H1 (cell line): ENCODE data around the gene COX5A. TPM values are rescaled to one million over a fixed set of nuclear protein-coding genes. Genes with fewer than 3 reads are reported as not detected.

Experiments used
- CTCF ChIA-PET: fragments of 300-600 bp; sonication (Branson Sonifier 250); formaldehyde crosslinking; loops from one replicate; lab custom pipeline; 2021; ENCODE audit not compliant: partially characterized antibody; lab: Charles Lee
- POLR2A ChIA-PET: fragments of 300-600 bp; sonication (Branson Sonifier 250); formaldehyde crosslinking; loops from one replicate; lab custom pipeline; 2021; ENCODE audit warnings: inconsistent platforms; ENCODE audit not compliant: partially characterized antibody; lab: Charles Lee
- DNase-seq, 2 experiments: peaks; one replicate each; pipeline versions ENCODE4 v3.0.0 to v3.0.0-alpha.2; 2010 to 2022; ENCODE audit warnings: low spot score in 2 of 2, low read depth in 1 of 2, mixed read lengths in 1 of 2
- FAIRE-seq: peaks from 2 replicates; lab custom pipeline; 2011; peaks lifted over from hg19 to GRCh38; lab: Jason Lieb, UNC
- H2AFZ ChIP-seq: 2 replicates; pipeline ENCODE4 v1.8.1; 2012; ENCODE audit warnings: low read length, inconsistent platforms
- H2AK5ac ChIP-seq: 2 replicates; pipeline ENCODE4 v1.6.1; 2013; ENCODE audit warnings: low read depth, low read length
- H2BK120ac ChIP-seq: replicated peaks from 2 replicates; pipeline ENCODE3; 2013; ENCODE audit warnings: low read depth, low read length, inconsistent platforms
- H2BK12ac ChIP-seq: 2 replicates; pipeline ENCODE4 v1.6.1; 2013; ENCODE audit warnings: low read depth, low read length
- H2BK15ac ChIP-seq: 2 replicates; pipeline ENCODE4 v1.6.1; 2013; ENCODE audit warnings: low read length
- H2BK20ac ChIP-seq: 2 replicates; pipeline ENCODE4 v1.6.1; 2013; ENCODE audit warnings: low read length
- H2BK5ac ChIP-seq: 2 replicates; pipeline ENCODE4 v1.6.1; 2013; ENCODE audit warnings: low read depth, low read length
- H3K14ac ChIP-seq: 2 replicates; pipeline ENCODE4 v1.6.1; 2013; ENCODE audit warnings: inconsistent platforms; ENCODE audit not compliant: insufficient read length
- H3K18ac ChIP-seq: 2 replicates; pipeline ENCODE4 v1.6.1; 2013; ENCODE audit warnings: low read length; ENCODE audit errors: extremely low read depth
- H3K23ac ChIP-seq: 2 replicates; pipeline ENCODE4 v1.6.1; 2013; ENCODE audit warnings: inconsistent platforms; ENCODE audit not compliant: insufficient read length
- H3K23me2 ChIP-seq: 2 replicates; pipeline ENCODE4 v1.6.1; 2013; ENCODE audit warnings: low read depth, low read length
- H3K27ac ChIP-seq: 2 replicates; pipeline ENCODE4 v1.6.1; 2011; ENCODE audit warnings: low read depth, low read length, inconsistent platforms
- H3K27me3 ChIP-seq, 4 experiments: replicated peaks in 1 of 4; 1 replicate in 1 of 4; 2 replicates in 3 of 4; pipeline versions ENCODE4 v1.6.1 to v1.8.1; 2011 to 2013; ENCODE audit warnings: low read length in 3 of 4, mild to moderate bottlenecking in 3 of 4, inconsistent platforms in 2 of 4, mixed read lengths in 2 of 4, moderate library complexity in 1 of 4; ENCODE audit not compliant: control insufficient read depth in 3 of 4, insufficient read depth in 3 of 4; ENCODE audit errors: extremely low read depth in 1 of 4
- H3K36me3 ChIP-seq, 4 experiments: 2 replicates each; pipeline versions ENCODE4 v1.6.1 to v1.8.1; 2011 to 2013; ENCODE audit warnings: mild to moderate bottlenecking in 4 of 4, low read length in 3 of 4, moderate library complexity in 2 of 4, control low read depth in 1 of 4, inconsistent platforms in 1 of 4; ENCODE audit not compliant: insufficient read depth in 4 of 4, control insufficient read depth in 2 of 4
- H3K4ac ChIP-seq: replicated peaks from 2 replicates; pipeline ENCODE3; 2013; ENCODE audit warnings: low read length, low read depth, mixed read lengths, inconsistent platforms; ENCODE audit not compliant: insufficient read length
- H3K4me1 ChIP-seq, 4 experiments: replicated peaks in 1 of 4; 1 replicate in 1 of 4; 2 replicates in 3 of 4; pipeline versions ENCODE4 v1.6.1 to v1.8.1; 2011 to 2013; ENCODE audit warnings: low read length in 3 of 4, inconsistent platforms in 2 of 4, mixed read lengths in 1 of 4; ENCODE audit not compliant: insufficient read depth in 4 of 4, control insufficient read depth in 3 of 4
- H3K4me2 ChIP-seq, 2 experiments: 2 replicates each; pipeline versions ENCODE4 v1.6.1 to v1.8.1; 2011 to 2013; ENCODE audit warnings: low read depth in 2 of 2, low read length in 2 of 2, control low read depth in 1 of 2, inconsistent platforms in 1 of 2, mild to moderate bottlenecking in 1 of 2; ENCODE audit not compliant: insufficient read depth in 1 of 2
- H3K4me3 ChIP-seq, 4 experiments: fragments of 200-600, 300-600 bp in 1 of 4; sonication (generic), shearing (Covaris generic), sonication (Bioruptor Twin) in 1 of 4; 2 replicates each; pipeline versions ENCODE4 v1.5.1 to v1.8.1; 2011 to 2016; ENCODE audit warnings: low read length in 4 of 4, low read depth in 3 of 4, control low read depth in 2 of 4, inconsistent platforms in 2 of 4, mild to moderate bottlenecking in 2 of 4, mixed read lengths in 1 of 4, moderate library complexity in 1 of 4; ENCODE audit not compliant: insufficient read depth in 2 of 4; ENCODE audit errors: extremely low read depth in 1 of 4
- H3K56ac ChIP-seq: replicated peaks from 2 replicates; pipeline ENCODE3; 2013; ENCODE audit warnings: low read depth, mild to moderate bottlenecking, mixed read lengths, low read length, inconsistent platforms; ENCODE audit not compliant: insufficient read length
- H3K79me1 ChIP-seq: 2 replicates; pipeline ENCODE4 v1.6.1; 2013; ENCODE audit warnings: low read depth, low read length, control low read depth
- H3K79me2 ChIP-seq, 2 experiments: 2 replicates each; pipeline versions ENCODE4 v1.6.1 to v1.8.1; 2012 to 2013; ENCODE audit warnings: low read length in 2 of 2, mild to moderate bottlenecking in 2 of 2, inconsistent platforms in 1 of 2; ENCODE audit not compliant: insufficient read depth in 2 of 2, control insufficient read depth in 1 of 2
- H3K9ac ChIP-seq, 4 experiments: replicated peaks in 1 of 4; 1 replicate in 1 of 4; 2 replicates in 3 of 4; pipeline versions ENCODE4 v1.6.1 to v1.8.1; 2011 to 2013; ENCODE audit warnings: low read depth in 3 of 4, low read length in 3 of 4, control low read depth in 2 of 4, mild to moderate bottlenecking in 2 of 4, moderate library complexity in 2 of 4, inconsistent platforms in 1 of 4; ENCODE audit errors: extremely low read depth in 1 of 4
- H3K9me3 ChIP-seq, 2 experiments: 2 replicates each; pipeline versions ENCODE4 v1.6.1 to v1.8.1; 2012 to 2013; ENCODE audit warnings: mild to moderate bottlenecking in 2 of 2, moderate library complexity in 2 of 2, control low read depth in 1 of 2, inconsistent platforms in 1 of 2, low read depth in 1 of 2, low read length in 1 of 2, mixed read lengths in 1 of 2; ENCODE audit not compliant: insufficient read depth in 2 of 2
- H4K20me1 ChIP-seq, 2 experiments: replicated peaks in 1 of 2; 2 replicates each; pipeline versions ENCODE3 to v1.8.1; 2011 to 2013; ENCODE audit warnings: inconsistent platforms in 2 of 2, low read length in 2 of 2, mild to moderate bottlenecking in 1 of 2; ENCODE audit not compliant: insufficient read depth in 2 of 2, control insufficient read depth in 1 of 2
- H4K5ac ChIP-seq: 2 replicates; pipeline ENCODE4 v1.6.1; 2013; ENCODE audit warnings: low read length, low read depth, mixed read lengths, inconsistent platforms; ENCODE audit not compliant: insufficient read length
- H4K8ac ChIP-seq: 2 replicates; pipeline ENCODE4 v1.8.0; 2013; ENCODE audit warnings: mild to moderate bottlenecking, moderate library complexity, low read length, inconsistent platforms; ENCODE audit not compliant: insufficient read depth; ENCODE audit errors: extremely low read depth
- H4K91ac ChIP-seq: replicated peaks from 2 replicates; pipeline ENCODE3; 2013; ENCODE audit warnings: low read length, mixed read lengths, inconsistent platforms; ENCODE audit not compliant: insufficient read length
- ATF2 ChIP-seq: IDR thresholded peaks from 2 replicates; pipeline ENCODE4 v1.6.1; 2012; ENCODE audit warnings: low read length, inconsistent platforms
- BACH1 ChIP-seq: IDR thresholded peaks from 2 replicates; pipeline ENCODE4 v1.6.1; 2012; ENCODE audit warnings: low read length, improper control_type of control experiment
- BRCA1 ChIP-seq: IDR thresholded peaks from 2 replicates; pipeline ENCODE4 v1.6.1; 2012; ENCODE audit warnings: low read depth, low read length, improper control_type of control experiment
- CEBPB ChIP-seq: IDR thresholded peaks from 2 replicates; pipeline ENCODE4 v1.6.1; 2012; ENCODE audit warnings: low read depth, low read length
- CTCF ChIP-seq, 3 experiments: IDR thresholded peaks; 1 replicate in 2 of 3; 2 replicates in 1 of 3; pipeline versions ENCODE4 v1.5.1 to v1.6.1; 2011; ENCODE audit warnings: low read length in 3 of 3, mild to moderate bottlenecking in 3 of 3, inconsistent platforms in 2 of 3, low read depth in 1 of 3, moderate library complexity in 1 of 3; ENCODE audit not compliant: insufficient read depth in 1 of 3; ENCODE audit errors: control extremely low read depth in 1 of 3
- E2F6 ChIP-seq: IDR thresholded peaks from 2 replicates; pipeline ENCODE4 v1.6.1; 2012; ENCODE audit warnings: inconsistent platforms
- POLR2AphosphoS5 ChIP-seq: IDR thresholded peaks from 2 replicates; pipeline ENCODE4 v1.6.1; 2011; ENCODE audit warnings: low read depth, low read length
- RXRA ChIP-seq: IDR thresholded peaks from 2 replicates; pipeline ENCODE4 v1.6.1; 2011; ENCODE audit warnings: low read depth, mild to moderate bottlenecking, low read length, moderate library complexity; ENCODE audit not compliant: insufficient read depth
- SRF ChIP-seq: IDR thresholded peaks from 2 replicates; pipeline ENCODE4 v1.6.1; 2011; ENCODE audit warnings: mild to moderate bottlenecking, low read depth, low read length, moderate library complexity
- TAF1 ChIP-seq: IDR thresholded peaks from 2 replicates; pipeline ENCODE4 v1.6.1; 2011; ENCODE audit warnings: mild to moderate bottlenecking, low read depth, low read length
- WGBS, 2 experiments: shearing (Covaris generic) in 1 of 2; methylation state at CpG; one replicate each; pipeline versions ENCODE4 v1.1.6 to v1.1.7; 2013 to 2015; ENCODE audit warnings: low lambda C conversion rate in 2 of 2, mixed read lengths in 2 of 2, inconsistent platforms in 1 of 2, low coverage in 1 of 2, missing lambda C conversion rate in 1 of 2; ENCODE audit not compliant: insufficient replicate concordance in 2 of 2, insufficient coverage in 1 of 2, insufficient read length in 1 of 2; ENCODE audit errors: extremely low coverage in 1 of 2, missing lambda C conversion rate in 1 of 2; 5-methylcytosine and 5-hydroxymethylcytosine counted together
- polyA plus RNA-seq, 7 experiments: library from polyadenylated mRNA; depleted of rRNA in 3 of 7; stranded (reverse) in 5 of 7; unstranded in 2 of 7; fragments of >200 nt in 5 of 7; fragments of 200-250 nt in 2 of 7; gene quantifications; 1 replicate in 5 of 7; 2 replicates in 1 of 7; 4 replicates in 1 of 7; pipeline versions ENCODE4 v1.2.1 to v1.2.3, GENCODE V29; 2011 to 2013; ENCODE audit warnings: missing spikeins in 2 of 7, mixed read lengths in 2 of 7
- total RNA-seq: library from RNA; stranded (reverse); fragmentation: NEBNext Ultra II Directional; extraction: Animal tissue kit (Norgen Biotek cat#: 25700); gene quantifications from 2 replicates; pipeline ENCODE4 v1.2.1, GENCODE V29; 2021

COX5A gene
- total and polyA plus RNA-seq, 2 of the 8 experiments (the other 6 are each of a cell fraction or from before 2014, with no cell fraction given): 270 to 367 TPM

- Histone ChIP-seq H2AK5ac (no peak overlapping the region), H4K8ac (no peak overlapping the region), H2AFZ (no peak overlapping the region), H3K27ac (no peak overlapping the region), H3K4me1 (no peaks in the 10 kb centered on the region), H3K9ac (no peak overlapping the region), H3K56ac (no peak overlapping the region), H2BK20ac (no peak overlapping the region), H4K91ac (no peak overlapping the region), H3K4ac (no peak overlapping the region), H3K23ac (no peak overlapping the region), H2BK15ac (no peak overlapping the region), H3K79me1 (no peaks in the 10 kb centered on the region), H3K79me2 (no peaks in the 10 kb centered on the region), H3K4me3 (no peak overlapping the region), H2BK5ac (no peak overlapping the region), H3K36me3 (peaks cover 20 to 49% (median 37%) of the 10 kb centered on the region in 4 experiments), H3K23me2 (no peaks in the 10 kb centered on the region), H4K5ac (no peak overlapping the region), H3K27me3 (no peaks in the 10 kb centered on the region), H3K18ac (no peak overlapping the region), H4K20me1 (peaks cover 1 to 6% of the 10 kb centered on the region in 2 experiments), H2BK12ac (no peak overlapping the region), H3K9me3 (no peaks in the 10 kb centered on the region), H2BK120ac (no peak overlapping the region), H3K14ac (no peak overlapping the region), H3K4me2 (no peak overlapping the region)
- no peak for DNase-seq
- WGBS, 2 experiments: 95% methylated on average over 3 of the region's 3 CpGs; no CpG with 5 or more reads in 1 of the 2 experiments
- POLR2A ChIA-PET: interaction anchor here (0.6 to 8.4 kb wide), 12 partner anchors 10 to 109 kb away, joined by 3 to 84 read pairs (median 4); partner anchors contain the start of genes COX5A, FAM219B and SCAMP2
- CTCF ChIA-PET: interaction anchor here (1.3 to 2.5 kb wide), 4 partner anchors 8 to 54 kb away, joined by 3 to 10 read pairs (median 6); no protein-coding TSS in a partner anchor
- FAIRE-seq: no peak
- TF ChIP-seq CEBPB: no peak
- no peak for TF ChIP-seq ATF2
- TF ChIP-seq BACH1: no peak
- no peak for TF ChIP-seq BRCA1
- no peak for TF ChIP-seq RXRA
- TF ChIP-seq TAF1: no peak
- no peak for TF ChIP-seq SRF
- TF ChIP-seq E2F6: no peak
- TF ChIP-seq POLR2AphosphoS5: no peak
- TF ChIP-seq CTCF (IDR thresholded peaks at IDR 0.05; ENCODE audit: control extremely low read depth in 1 of 3, insufficient read depth in 1 of 3, low read depth in 1 of 3, low read length in 3 of 3): no peak
Observed at GRCh38 chr15:74896316-74896715, 41.6 kb downstream of the COX5A start.
